Stimulated activated CD4-positive, alpha-beta T cell treated with anti-CD3 and anti-CD28 coated beads, Interleukin-15, amount 100 ng/mL, for 1 hour (primary cell): ENCODE measurements around the gene ARPP21.
"Not testable (repeated sequence)": the region's sequence is repeated elsewhere in the genome, so short reads cannot be mapped to it uniquely, and the experiment has no call there.

Experiments
- DNase-seq, 2 donors: peaks; one replicate each; pipeline ENCODE4 v3.0.0-alpha.2; 2020; ENCODE audit warnings: low read depth in 1 of 2, low spot score in 1 of 2

Gene ARPP21

DNA sequence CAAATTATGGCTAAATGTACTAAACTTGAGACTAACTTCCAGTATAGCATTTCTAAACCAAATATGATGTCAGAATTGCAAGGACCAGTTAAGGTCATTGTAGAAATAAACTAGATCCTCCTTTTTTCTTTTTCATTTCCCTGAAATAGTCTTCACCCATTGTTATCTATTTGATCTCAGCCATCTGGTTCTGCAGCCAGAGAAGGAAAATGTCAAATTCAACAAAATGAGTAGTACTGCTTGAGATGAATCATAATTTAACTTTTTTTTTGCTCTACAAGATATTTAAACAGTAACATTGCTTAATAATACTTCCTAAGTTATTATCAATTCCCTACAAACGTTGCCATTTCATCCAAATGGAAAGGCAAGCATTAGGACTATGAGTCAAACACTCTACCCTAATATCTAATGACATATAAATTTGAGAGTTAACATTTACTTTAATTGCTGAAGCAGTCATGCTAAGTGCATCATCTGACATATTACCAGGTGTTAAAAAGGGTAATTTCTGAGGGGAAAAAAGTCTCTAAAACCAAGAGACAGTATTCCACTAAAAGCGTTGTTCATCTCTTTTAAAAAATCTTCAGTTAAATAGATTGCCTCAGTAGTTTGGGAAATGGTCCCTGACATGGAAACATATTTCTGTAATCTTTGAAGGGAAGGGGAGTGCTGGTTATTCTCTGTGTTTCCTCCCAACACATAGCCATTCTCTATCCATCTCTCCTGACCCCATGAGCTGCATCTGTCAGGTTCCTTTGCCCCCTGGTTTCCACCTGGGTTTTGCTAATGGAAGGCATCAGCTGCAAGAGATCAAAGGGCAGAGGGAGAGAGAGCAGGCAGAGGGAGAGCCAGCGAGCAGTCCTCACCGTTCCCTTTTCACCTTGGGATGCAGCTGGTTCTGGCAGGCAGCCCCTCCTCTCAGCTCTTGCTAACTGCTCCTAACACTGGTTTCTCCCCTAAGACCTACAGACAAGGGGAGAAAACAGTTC is 138.5 kb downstream of the ARPP21 start:
- no peak for DNase-seq

DNA sequence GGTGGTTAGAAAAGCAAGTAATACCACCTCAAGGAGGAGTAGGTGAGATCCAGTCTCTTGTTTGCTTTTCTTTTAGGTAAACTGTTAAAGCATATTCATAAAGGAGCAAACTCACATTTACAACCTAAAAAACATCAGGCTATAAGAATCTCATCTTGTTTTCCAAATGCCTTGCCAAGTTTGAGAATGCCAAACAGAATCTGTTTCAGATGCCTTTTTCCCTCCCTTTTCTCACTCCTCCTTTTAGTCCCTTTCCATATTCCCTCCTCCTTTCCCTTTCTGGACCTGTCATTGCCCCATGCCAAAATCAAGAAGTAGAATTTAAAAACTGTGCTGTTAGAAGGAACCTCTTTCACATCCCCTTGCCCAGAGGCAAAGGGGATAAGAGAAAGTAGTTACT is 140.3 kb downstream of the ARPP21 start:
- DNase-seq, result no peak

GRCh38 chr3:35780800-35781199 is 141.5 kb downstream of the ARPP21 start:
- no peak for DNase-seq

GRCh38 chr3:35781558-35781957 is 142.2 kb downstream of the ARPP21 start:
- no peak for DNase-seq

DNA sequence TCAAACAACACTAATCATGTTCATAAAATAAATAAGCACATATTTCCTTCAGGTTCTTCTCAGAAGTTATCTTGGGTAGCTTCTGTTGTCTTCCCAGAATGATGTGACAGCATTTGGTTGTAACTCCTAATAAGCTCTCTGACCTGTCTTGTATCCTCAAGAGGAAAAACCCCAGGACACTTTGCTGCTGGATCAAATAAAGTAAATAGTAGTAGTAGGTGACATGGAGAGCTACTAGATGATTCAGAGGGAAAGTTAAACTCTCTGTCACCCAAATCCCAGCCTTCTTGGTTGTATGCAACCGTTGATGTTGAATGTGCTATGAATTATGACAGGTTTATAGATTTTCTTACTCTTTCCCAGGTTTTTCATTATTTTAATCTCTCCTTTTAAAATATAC is 143.0 kb downstream of the ARPP21 start:
- DNase-seq, result no peak

- DNase-seq, result no peak
Observed at GRCh38 chr3:35784169-35784568, 144.8 kb downstream of the ARPP21 start.

GRCh38 chr3:35785234-35785888 is 146.0 kb downstream of the ARPP21 start:
- no peak for DNase-seq

GRCh38 chr3:35787936-35788335 is 148.6 kb downstream of the ARPP21 start:
- DNase-seq, result no peak

DNA sequence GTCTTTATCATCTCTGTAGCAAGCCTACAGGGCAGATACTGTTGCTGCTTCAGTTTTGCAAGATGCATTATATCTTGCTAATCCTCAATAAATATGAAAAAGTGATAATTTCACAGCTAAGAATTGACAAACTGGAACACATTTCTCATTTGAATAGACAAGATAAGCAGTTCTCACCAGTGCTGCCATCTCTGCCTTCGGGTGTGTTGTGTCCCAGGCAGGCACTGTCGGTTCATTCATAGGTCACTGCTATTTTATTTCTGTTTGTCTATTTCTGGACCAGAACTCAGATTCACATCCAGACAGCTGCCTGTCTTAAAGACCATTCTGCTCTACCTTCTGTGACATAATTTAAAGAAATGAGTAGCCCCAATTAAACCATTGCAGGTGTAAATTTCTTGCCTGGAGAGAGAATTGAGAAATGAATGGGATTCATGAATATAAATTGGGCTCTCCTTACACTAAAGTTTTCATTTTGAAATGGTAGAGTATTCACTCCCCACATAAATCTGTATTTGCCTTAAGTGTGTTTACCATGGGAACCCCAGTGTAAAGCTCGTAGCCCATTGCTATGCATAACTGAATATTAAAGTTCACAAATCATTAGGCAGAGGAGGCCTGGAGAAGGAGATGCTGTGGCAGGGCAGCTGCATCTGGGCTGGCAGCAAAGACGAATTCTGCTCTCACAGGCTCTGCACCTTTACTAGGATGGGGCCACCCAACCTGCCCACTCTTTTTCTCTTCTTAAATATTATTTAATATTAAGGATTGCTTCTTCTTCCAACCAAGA is 149.9 kb downstream of the ARPP21 start:
- DNase-seq, result no peak

- no peak for DNase-seq
Observed at GRCh38 chr3:35790764-35791163, 151.4 kb downstream of the ARPP21 start.

DNA sequence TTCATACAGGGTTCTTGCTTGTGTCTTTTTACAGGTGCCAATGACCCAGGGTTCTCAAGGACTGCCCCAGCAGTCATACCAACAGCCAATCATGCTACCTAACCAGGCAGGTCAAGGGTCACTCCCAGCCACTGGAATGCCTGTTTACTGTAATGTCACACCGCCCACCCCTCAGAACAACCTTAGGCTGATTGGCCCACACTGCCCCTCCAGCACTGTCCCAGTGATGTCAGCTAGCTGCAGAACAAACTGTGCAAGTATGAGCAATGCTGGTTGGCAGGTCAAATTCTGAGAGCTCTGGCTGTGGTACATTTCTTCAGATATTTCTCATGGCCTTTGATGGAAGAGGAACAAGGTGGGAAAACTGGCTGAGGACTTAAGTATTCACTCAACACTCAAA is 154.3 kb downstream of the ARPP21 start:
- DNase-seq, result no peak

DNA sequence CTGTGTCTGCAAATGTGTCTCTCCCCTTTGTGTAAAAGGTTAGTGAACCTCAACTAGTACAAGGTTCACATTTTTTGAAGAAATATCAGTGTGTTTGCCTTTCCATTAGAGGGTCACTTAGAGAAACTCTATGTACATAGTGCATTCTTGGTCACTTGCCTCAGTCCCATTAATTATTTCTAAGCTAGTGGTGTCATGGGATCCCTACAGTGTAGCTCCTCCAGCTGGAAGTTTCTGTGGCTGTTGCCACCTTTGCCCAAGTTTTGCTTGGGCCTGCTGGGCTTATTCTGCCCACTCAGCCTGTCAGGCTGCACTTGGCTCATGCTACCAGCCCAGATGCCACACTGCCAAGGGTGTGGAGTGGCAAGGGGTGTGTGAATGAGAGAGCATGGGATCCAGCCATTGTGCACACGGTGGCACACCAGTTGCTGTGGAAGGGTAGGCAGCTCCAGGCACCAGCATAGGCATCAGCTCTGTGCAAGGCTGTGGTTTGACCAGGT is 161.7 kb downstream of the ARPP21 start:
- DNase-seq, result no peak

DNA sequence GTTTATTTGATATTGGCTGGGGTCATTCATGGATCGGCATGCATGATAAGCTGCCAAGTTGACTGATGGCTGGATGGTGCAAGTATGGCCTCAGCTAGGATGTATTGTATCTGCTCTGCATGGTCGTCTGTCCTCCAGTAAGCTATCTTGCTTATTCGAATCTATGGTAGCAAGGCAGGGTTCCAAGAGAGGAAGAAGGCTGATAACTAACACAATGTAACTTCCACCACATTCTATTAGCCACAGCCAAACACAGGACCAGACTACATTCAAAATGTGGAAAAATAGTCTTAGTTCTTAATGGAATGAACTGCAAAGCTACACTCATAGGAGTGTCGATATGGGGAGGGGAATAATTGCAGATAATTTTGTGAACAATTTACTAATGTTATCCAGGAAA is 175.2 kb downstream of the ARPP21 start:
- DNase-seq, result no peak

DNA sequence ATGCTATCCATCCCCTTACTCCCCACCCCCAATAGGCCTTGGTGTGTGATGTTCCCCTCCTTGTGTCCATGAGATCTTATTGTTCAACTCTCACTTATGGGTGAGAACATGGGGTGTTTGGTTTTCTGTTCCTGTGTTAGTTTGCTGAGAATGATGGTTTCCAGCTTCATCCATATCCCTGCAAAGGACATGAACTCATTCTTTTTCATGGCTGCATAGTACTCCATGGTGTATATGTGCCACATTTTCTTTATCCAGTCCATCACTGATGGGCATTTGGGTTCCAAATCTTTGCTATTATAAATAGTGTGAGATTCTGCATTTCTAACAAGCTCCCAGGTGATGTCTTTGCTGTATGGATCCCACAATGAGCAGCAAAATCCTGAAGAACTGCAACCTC is 176.5 kb downstream of the ARPP21 start:
- DNase-seq, result not testable (repeated sequence)

DNA sequence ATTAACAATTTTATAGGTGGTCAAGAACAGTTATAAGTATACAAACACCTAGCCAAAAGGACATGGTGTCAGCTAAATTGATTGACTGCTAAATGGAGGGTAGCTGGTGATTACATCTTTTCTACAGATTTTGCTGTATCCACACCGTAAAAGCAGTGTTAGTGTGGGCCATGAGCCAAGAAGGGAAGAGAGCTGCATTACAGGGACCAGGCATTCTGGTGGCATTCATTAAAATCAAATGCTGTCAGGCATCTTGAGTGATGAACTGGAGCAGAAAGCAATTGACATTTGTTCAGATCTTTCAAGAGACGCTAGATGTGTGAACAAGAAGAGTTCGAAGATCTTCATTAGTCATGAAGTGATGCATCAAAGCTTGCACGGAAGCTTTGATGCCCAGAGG is 177.9 kb downstream of the ARPP21 start:
- DNase-seq, result no peak

DNA sequence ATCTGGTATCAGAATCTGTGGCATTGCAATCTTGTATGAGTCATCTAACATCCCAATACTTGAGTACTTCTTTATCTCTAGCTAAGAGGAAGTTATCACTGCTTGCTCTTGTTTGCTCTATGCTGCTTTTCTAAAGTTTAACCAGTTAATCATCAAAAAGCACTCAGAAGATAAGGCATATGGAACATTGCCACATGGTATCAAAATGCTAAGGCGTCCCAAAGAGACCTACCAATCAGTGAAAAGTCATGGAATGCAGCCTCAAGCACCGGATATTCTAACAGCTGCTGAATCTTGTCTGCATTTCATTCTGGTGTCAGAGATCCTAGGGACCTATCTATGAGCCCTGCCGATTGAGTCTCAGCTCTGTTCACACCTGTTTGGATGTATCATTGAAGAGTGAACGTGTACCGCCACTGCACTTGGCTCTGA is 192.8 kb downstream of the ARPP21 start:
- DNase-seq, result no peak
